IMR-90 (cell line): Measurements from ENCODE around the gene CHD9. TPM values are rescaled to one million over a fixed set of nuclear protein-coding genes. Genes with fewer than 3 reads are reported as not detected.

ENCODE experiments used
- ATAC-seq: fragments of 200-7000 bp; cut with Tn5 transposase; 2 replicates; pipeline ENCODE4 v1.9.1; 2020; ENCODE audit warnings: low read depth, mild to moderate bottlenecking, moderate library complexity
- BruUV-seq: library from RNA; stranded (reverse); fragments of 400-500 nt; replicated peaks from 2 replicates; lab custom pipeline; 2021; lab: Mats Ljungman, UMichigan
- CTCF ChIA-PET: fragments of 300-600 bp; formaldehyde crosslinking; extraction: SDS; loops from one replicate; lab custom pipeline; 2021; ENCODE audit warnings: antibody characterized with exemption; lab: Yijun Ruan, JAX
- POLR2A ChIA-PET: fragments of 300-600 bp; sonication (Branson Sonifier 250); formaldehyde crosslinking; loops from one replicate; lab custom pipeline; 2022; ENCODE audit warnings: antibody characterized with exemption; ENCODE audit not compliant: unreplicated experiment; lab: Charles Lee
- DNase-seq: peaks from one replicate; pipeline ENCODE4 v3.0.0; 2013
- H2AFZ ChIP-seq: replicated peaks from 2 replicates; pipeline ENCODE3; 2013; ENCODE audit warnings: low read length, mild to moderate bottlenecking; ENCODE audit not compliant: poor library complexity
- H2AK5ac ChIP-seq: 2 replicates; pipeline ENCODE4 v1.6.1; 2013; ENCODE audit warnings: low read depth, low read length, inconsistent platforms
- H2AK9ac ChIP-seq: replicated peaks from 2 replicates; pipeline ENCODE3; 2013; ENCODE audit warnings: mild to moderate bottlenecking, low read depth, low read length, moderate library complexity; ENCODE audit not compliant: poor library complexity
- H2BK120ac ChIP-seq: 2 replicates; pipeline ENCODE4 v1.6.1; 2013; ENCODE audit warnings: low read depth, low read length, inconsistent platforms
- H2BK15ac ChIP-seq: 3 replicates; pipeline ENCODE4 v1.6.1; 2013; ENCODE audit warnings: low read depth, low read length, inconsistent platforms
- H2BK20ac ChIP-seq: 2 replicates; pipeline ENCODE4 v1.6.1; 2013; ENCODE audit warnings: low read depth, mild to moderate bottlenecking, inconsistent platforms, low read length, moderate library complexity
- H2BK5ac ChIP-seq: 2 replicates; pipeline ENCODE4 v1.6.1; 2013; ENCODE audit warnings: mild to moderate bottlenecking, low read depth, low read length, inconsistent platforms; ENCODE audit not compliant: poor library complexity, severe bottlenecking
- H3K14ac ChIP-seq: replicated peaks from 2 replicates; pipeline ENCODE4 v1.6.1; 2013; ENCODE audit warnings: low read depth, low read length, inconsistent platforms
- H3K18ac ChIP-seq: 2 replicates; pipeline ENCODE4 v1.6.1; 2013; ENCODE audit warnings: low read depth, low read length, control low read depth
- H3K23ac ChIP-seq: 2 replicates; pipeline ENCODE4 v1.6.1; 2013; ENCODE audit warnings: low read depth, low read length, inconsistent platforms
- H3K27ac ChIP-seq: 2 replicates; pipeline ENCODE4 v1.5.1; 2013; ENCODE audit warnings: mild to moderate bottlenecking, control low read depth, low read length; ENCODE audit not compliant: insufficient read depth
- H3K27me3 ChIP-seq: 2 replicates; pipeline ENCODE4 v1.6.1; 2013; ENCODE audit warnings: low read length; ENCODE audit not compliant: control insufficient read depth, insufficient read depth
- H3K36me3 ChIP-seq: 2 replicates; pipeline ENCODE4 v1.6.1; 2013; ENCODE audit warnings: low read length, mixed read lengths; ENCODE audit not compliant: control insufficient read depth, insufficient read depth
- H3K4ac ChIP-seq: 2 replicates; pipeline ENCODE4 v1.6.1; 2013; ENCODE audit warnings: low read depth, low read length, inconsistent platforms
- H3K4me1 ChIP-seq: 2 replicates; pipeline ENCODE4 v1.6.1; 2013; ENCODE audit warnings: low read length, mixed read lengths; ENCODE audit not compliant: control insufficient read depth, insufficient read depth
- H3K4me2 ChIP-seq: 2 replicates; pipeline ENCODE4 v1.6.1; 2013; ENCODE audit warnings: low read depth, mild to moderate bottlenecking, control low read depth, low read length, moderate library complexity
- H3K4me3 ChIP-seq: 2 replicates; pipeline ENCODE4 v1.5.1; 2013; ENCODE audit warnings: low read depth, mild to moderate bottlenecking, control low read depth, low read length, moderate library complexity; ENCODE audit not compliant: insufficient read depth
- H3K56ac ChIP-seq: 2 replicates; pipeline ENCODE4 v1.6.1; 2013; ENCODE audit warnings: low read length, inconsistent platforms; ENCODE audit not compliant: insufficient read depth; ENCODE audit errors: extremely low read depth
- H3K79me1 ChIP-seq, 2 experiments: 2 replicates each; pipeline ENCODE4 v1.6.1; 2013; ENCODE audit warnings: low read length in 2 of 2, inconsistent platforms in 1 of 2, low read depth in 1 of 2
- H3K9ac ChIP-seq: 2 replicates; pipeline ENCODE4 v1.6.1; 2013; ENCODE audit warnings: low read depth, low read length, control low read depth
- H3K9me1 ChIP-seq: 2 replicates; pipeline ENCODE4 v1.6.1; 2013; ENCODE audit warnings: low read length, inconsistent platforms; ENCODE audit not compliant: insufficient read depth
- H3K9me3 ChIP-seq: 2 replicates; pipeline ENCODE4 v1.6.1; 2013; ENCODE audit warnings: low read length; ENCODE audit not compliant: control insufficient read depth, insufficient read depth
- H4K20me1 ChIP-seq: 2 replicates; pipeline ENCODE4 v1.6.1; 2013; ENCODE audit warnings: low read length, inconsistent platforms; ENCODE audit not compliant: insufficient read depth
- H4K5ac ChIP-seq: 2 replicates; pipeline ENCODE4 v1.6.1; 2013; ENCODE audit warnings: mild to moderate bottlenecking, low read depth, low read length, control low read depth
- H4K8ac ChIP-seq, 2 experiments: 2 replicates each; pipeline ENCODE4 v1.6.1; 2013; ENCODE audit warnings: low read depth in 2 of 2, low read length in 2 of 2, control low read depth in 1 of 2, inconsistent platforms in 1 of 2
- H4K91ac ChIP-seq: 2 replicates; pipeline ENCODE4 v1.6.1; 2013; ENCODE audit warnings: low read depth, low read length, inconsistent platforms; ENCODE audit not compliant: insufficient read depth
- BHLHE40 ChIP-seq: fragments of 150-350 bp; IDR thresholded peaks from 2 replicates; pipeline ENCODE4 v1.6.1; 2016; ENCODE audit warnings: mild to moderate bottlenecking, low read depth, low read length
- POLR2A ChIP-seq: IDR thresholded peaks from 2 replicates; pipeline ENCODE4 v1.6.1; 2012; ENCODE audit warnings: mild to moderate bottlenecking, low read depth, low read length
- RAD21 ChIP-seq: IDR thresholded peaks from 2 replicates; pipeline ENCODE4 v1.6.1; 2012; ENCODE audit warnings: low read length, improper control_type of control experiment
- WGBS, 2 experiments: methylation state at CpG; one replicate each; pipeline versions ENCODE4 v1.1.5 to v1.1.7; 2013; ENCODE audit warnings: missing lambda C conversion rate in 2 of 2; ENCODE audit not compliant: insufficient read length in 1 of 2; ENCODE audit errors: extremely low coverage in 2 of 2; 5-methylcytosine and 5-hydroxymethylcytosine counted together
- dilution Hi-C: fragments of 300-500 bp; cut with HindIII; formaldehyde crosslinking; loops from one replicate; pipeline ENCODE4 v1.14.3; 2018; ENCODE audit warnings: low sequenced_read_pairs; ENCODE audit not compliant: unreplicated experiment
- in situ Hi-C: fragments of 300-500 bp; cut with MboI; formaldehyde crosslinking; loops from 3 replicates; pipeline ENCODE4 v1.14.3; 2019; ENCODE audit warnings: low sequenced_read_pairs, inconsistent platforms, mixed read lengths
- intact Hi-C: fragments of 100-400 bp; cut with micrococcal nuclease; formaldehyde crosslinking; loops from 2 replicates; pipeline ENCODE4 v1.10.0; 2022
- polyA plus RNA-seq, 3 experiments: library from polyadenylated mRNA; depleted of rRNA; stranded (reverse); fragments of >200 nt; gene quantifications; 2 replicates each; pipeline ENCODE4 v1.2.3, GENCODE V29; 2012; ENCODE audit warnings: low replicate concordance in 1 of 3
- total RNA-seq: library from RNA; depleted of rRNA; stranded (reverse); fragments of >200 nt; gene quantifications from 2 replicates; pipeline ENCODE4 v1.2.3, GENCODE V29; 2012
- TF ChIP-seq, protein P1 (sequence below): conservative IDR thresholded peaks from 2 replicates; pipeline ENCODE4 v1.5.1; 2012; ENCODE audit warnings: mild to moderate bottlenecking, low read depth, low read length, improper control_type of control experiment

Gene CHD9
- total and polyA plus RNA-seq, 2 of the 4 experiments (the other 2 are of a cell fraction): 9.1 to 48.8 TPM

DNA sequence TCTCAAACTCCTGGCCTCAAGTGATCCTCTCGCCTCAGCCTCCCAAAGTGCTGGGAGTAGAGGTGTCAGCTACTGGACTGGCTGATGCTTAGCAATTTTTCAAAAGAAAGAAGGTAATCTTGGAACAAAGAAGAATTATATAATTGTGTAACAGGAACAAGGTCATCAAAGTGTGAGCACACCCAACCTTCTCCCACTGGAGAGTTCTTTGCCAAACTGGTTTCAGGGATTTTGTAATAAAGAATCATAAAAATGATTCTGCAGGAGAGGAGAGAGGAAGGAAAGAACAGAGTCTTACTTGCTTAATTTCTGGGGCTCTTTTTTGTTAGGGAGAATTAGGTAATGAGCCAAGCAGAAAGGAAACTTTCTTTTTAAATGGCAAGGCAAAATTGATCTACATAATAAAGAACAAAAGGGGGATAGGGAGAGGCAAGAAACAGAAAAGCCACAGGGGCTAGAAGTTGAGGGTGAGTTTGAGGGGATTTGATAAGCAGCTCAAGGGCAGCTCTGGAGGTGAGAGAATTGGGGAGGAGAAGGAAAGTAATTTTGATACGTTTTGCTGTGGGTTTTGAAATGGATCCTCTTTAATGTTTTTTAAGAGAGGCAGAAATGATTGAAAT lies 23.4 kb upstream of the CHD9 start:
- ChIA-PET POLR2A (no interaction called here), CTCF (interaction anchor here (1.4 kb wide), 1 partner anchor 9 kb away, joined by 3 read pairs; no protein-coding TSS in a partner anchor)
- Histone ChIP-seq H3K56ac (no peak overlapping the region), H3K4ac (no peak overlapping the region), H4K91ac (no peak overlapping the region), H2AFZ (no peak overlapping the region), H4K5ac (no peak overlapping the region), H2BK15ac (no peak overlapping the region), H3K9ac (no peak overlapping the region), H4K8ac (no peak overlapping the region), H3K79me1 (no peaks in the 10 kb centered on the region), H3K4me3 (no peak overlapping the region), H3K9me3 (peaks cover 3% of the 10 kb centered on the region; the same call in 1 of the 2 replicates), H4K20me1 (no peaks in the 10 kb centered on the region), H3K27me3 (no peaks in the 10 kb centered on the region), H3K4me2 (no peak overlapping the region), H2BK5ac (no peak overlapping the region), H3K4me1 (peaks cover 2% of the 10 kb centered on the region; the same call in 1 of the 2 replicates), H2AK5ac (no peak overlapping the region), H2AK9ac (no peak overlapping the region), H3K14ac (no peak overlapping the region), H3K9me1 (no peaks in the 10 kb centered on the region), H3K36me3 (no peaks in the 10 kb centered on the region), H3K23ac (no peak overlapping the region), H3K27ac (no peak overlapping the region), H2BK120ac (no peak overlapping the region), H2BK20ac (no peak overlapping the region), H3K18ac (no peak overlapping the region)
- dilution Hi-C loops: no loop called here
- in situ Hi-C loops: no loop called here
- BruUV-seq: no TSS peak
- DNase-seq (no peak), ATAC-seq (no peak)
- TF ChIP-seq, protein P1, sequence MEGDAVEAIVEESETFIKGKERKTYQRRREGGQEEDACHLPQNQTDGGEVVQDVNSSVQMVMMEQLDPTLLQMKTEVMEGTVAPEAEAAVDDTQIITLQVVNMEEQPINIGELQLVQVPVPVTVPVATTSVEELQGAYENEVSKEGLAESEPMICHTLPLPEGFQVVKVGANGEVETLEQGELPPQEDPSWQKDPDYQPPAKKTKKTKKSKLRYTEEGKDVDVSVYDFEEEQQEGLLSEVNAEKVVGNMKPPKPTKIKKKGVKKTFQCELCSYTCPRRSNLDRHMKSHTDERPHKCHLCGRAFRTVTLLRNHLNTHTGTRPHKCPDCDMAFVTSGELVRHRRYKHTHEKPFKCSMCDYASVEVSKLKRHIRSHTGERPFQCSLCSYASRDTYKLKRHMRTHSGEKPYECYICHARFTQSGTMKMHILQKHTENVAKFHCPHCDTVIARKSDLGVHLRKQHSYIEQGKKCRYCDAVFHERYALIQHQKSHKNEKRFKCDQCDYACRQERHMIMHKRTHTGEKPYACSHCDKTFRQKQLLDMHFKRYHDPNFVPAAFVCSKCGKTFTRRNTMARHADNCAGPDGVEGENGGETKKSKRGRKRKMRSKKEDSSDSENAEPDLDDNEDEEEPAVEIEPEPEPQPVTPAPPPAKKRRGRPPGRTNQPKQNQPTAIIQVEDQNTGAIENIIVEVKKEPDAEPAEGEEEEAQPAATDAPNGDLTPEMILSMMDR: no peak
- TF ChIP-seq POLR2A: no peak
- no peak for TF ChIP-seq BHLHE40
- TF ChIP-seq RAD21: no peak
- intact Hi-C loops: no loop called here
- WGBS, 2 experiments: 0% methylated on average over 1 of the region's 2 CpGs; no CpG with 5 or more reads in 1 of the 2 experiments
